Transverse colon (tissue), 3 donors: ENCODE measurements around the gene CRK.

Experiments
- POLR2A ChIP-seq: fragments of 450-650 bp; IDR thresholded peaks from one replicate; pipeline ENCODE4 v1.6.1; 2016; ENCODE audit warnings: antibody characterized with exemption, mild to moderate bottlenecking, moderate library complexity
- TF ChIP-seq, protein P1 (sequence below), 5 experiments: fragments of 200-600 bp in 3 of 5; fragments of 450-650 bp in 2 of 5; sonication (generic) in 3 of 5; IDR thresholded peaks; 1 replicate in 2 of 5; 2 replicates in 3 of 5; pipeline ENCODE4 v1.5.1; 2016 to 2017; ENCODE audit warnings: antibody characterized with exemption in 5 of 5, inconsistent platforms in 3 of 5, mild to moderate bottlenecking in 2 of 5, moderate library complexity in 1 of 5

DNA sequence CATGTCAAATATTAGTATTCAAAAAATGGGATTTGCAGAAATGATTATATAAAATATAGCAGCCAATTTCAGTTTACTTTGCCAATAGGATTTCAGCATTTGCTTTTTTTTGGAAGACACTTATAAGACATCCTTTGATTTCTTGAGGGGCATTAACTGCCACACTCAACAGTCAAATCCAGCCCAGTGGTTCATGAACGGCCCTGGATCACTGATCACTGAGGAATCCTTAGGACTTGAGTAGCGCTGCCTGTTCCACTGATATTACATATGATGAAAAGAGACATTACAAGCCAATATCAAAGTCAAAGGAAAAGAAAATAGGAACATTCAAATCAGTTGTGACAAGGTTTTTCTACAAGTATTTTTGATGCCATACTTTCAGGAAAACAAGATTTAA is 35.1 kb downstream of the CRK start:
- no peak for TF ChIP-seq POLR2A
- TF ChIP-seq, protein P1, sequence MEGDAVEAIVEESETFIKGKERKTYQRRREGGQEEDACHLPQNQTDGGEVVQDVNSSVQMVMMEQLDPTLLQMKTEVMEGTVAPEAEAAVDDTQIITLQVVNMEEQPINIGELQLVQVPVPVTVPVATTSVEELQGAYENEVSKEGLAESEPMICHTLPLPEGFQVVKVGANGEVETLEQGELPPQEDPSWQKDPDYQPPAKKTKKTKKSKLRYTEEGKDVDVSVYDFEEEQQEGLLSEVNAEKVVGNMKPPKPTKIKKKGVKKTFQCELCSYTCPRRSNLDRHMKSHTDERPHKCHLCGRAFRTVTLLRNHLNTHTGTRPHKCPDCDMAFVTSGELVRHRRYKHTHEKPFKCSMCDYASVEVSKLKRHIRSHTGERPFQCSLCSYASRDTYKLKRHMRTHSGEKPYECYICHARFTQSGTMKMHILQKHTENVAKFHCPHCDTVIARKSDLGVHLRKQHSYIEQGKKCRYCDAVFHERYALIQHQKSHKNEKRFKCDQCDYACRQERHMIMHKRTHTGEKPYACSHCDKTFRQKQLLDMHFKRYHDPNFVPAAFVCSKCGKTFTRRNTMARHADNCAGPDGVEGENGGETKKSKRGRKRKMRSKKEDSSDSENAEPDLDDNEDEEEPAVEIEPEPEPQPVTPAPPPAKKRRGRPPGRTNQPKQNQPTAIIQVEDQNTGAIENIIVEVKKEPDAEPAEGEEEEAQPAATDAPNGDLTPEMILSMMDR (IDR thresholded peaks at IDR 0.05) = no peak
